Measurements from ENCODE around the gene ANXA7. TPM values are rescaled to one million over a fixed set of nuclear protein-coding genes. Genes with fewer than 3 reads are reported as not detected.

Gene ANXA7
- 100 to 1,000 TPM; 120 to 169 (median 123) TPM for total RNA-seq

GRCh38 chr10:73413528-73414229 lies at the start of gene ANXA7:
Gene ANXA7 (minus strand): TSS chr10:73414058. CDS start chr10:73400856, 13,202 bp downstream.
- peak; percentile 91 to 93 for DNase-seq (ENCODE audit: low spot score in 2 of 2)
- TF ChIP-seq, protein P1, sequence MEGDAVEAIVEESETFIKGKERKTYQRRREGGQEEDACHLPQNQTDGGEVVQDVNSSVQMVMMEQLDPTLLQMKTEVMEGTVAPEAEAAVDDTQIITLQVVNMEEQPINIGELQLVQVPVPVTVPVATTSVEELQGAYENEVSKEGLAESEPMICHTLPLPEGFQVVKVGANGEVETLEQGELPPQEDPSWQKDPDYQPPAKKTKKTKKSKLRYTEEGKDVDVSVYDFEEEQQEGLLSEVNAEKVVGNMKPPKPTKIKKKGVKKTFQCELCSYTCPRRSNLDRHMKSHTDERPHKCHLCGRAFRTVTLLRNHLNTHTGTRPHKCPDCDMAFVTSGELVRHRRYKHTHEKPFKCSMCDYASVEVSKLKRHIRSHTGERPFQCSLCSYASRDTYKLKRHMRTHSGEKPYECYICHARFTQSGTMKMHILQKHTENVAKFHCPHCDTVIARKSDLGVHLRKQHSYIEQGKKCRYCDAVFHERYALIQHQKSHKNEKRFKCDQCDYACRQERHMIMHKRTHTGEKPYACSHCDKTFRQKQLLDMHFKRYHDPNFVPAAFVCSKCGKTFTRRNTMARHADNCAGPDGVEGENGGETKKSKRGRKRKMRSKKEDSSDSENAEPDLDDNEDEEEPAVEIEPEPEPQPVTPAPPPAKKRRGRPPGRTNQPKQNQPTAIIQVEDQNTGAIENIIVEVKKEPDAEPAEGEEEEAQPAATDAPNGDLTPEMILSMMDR (IDR thresholded peaks at IDR 0.05), result peak in 1 of 3 donors; percentile 29
- TF ChIP-seq POLR2A (IDR thresholded peaks at IDR 0.05) (peak; percentile 75), POLR2AphosphoS5 (IDR thresholded peaks at IDR 0.05) (peak; percentile 96 to 97 (median 97))
- no peaks in the 10 kb centered on the region for H3K27me3 ChIP-seq
- no peaks in the 10 kb centered on the region for H3K4me1 ChIP-seq
- no peaks in the 10 kb centered on the region for H3K36me3 ChIP-seq
- peak within 1 kb of the TSS; percentile 98 for H3K27ac ChIP-seq
- H3K9me3 ChIP-seq, result no peaks in the 10 kb centered on the region
- H3K4me3 ChIP-seq, result peak within 1 kb of the TSS; percentile 75 to 91 (median 88)
- intact Hi-C loops (cut with DNase I; ENCODE audit: low total_unique reads), result loop anchor here (10.0 kb wide), 1 partner anchor 1031 kb away; no protein-coding TSS in a partner anchor

- Histone ChIP-seq H3K4me3 (no peak overlapping the region), H3K4me1 (no peaks in the 10 kb centered on the region), H3K9me3 (no peaks in the 10 kb centered on the region), H3K27me3 (no peaks in the 10 kb centered on the region), H3K27ac (no peak overlapping the region), H3K36me3 (peaks cover 2% of the 10 kb centered on the region)
- no peak for DNase-seq (ENCODE audit: low spot score in 2 of 2)
- no peak for TF ChIP-seq POLR2AphosphoS5 (IDR thresholded peaks at IDR 0.05)
- TF ChIP-seq, protein P1 (IDR thresholded peaks at IDR 0.05), result no peak
- TF ChIP-seq POLR2A (IDR thresholded peaks at IDR 0.05), result no peak
- intact Hi-C loops (cut with DNase I; ENCODE audit: low total_unique reads), result no loop called here
These were observed 47.0 kb upstream of the ANXA7 start for GRCh38 chr10:73460897-73461296.

DNA sequence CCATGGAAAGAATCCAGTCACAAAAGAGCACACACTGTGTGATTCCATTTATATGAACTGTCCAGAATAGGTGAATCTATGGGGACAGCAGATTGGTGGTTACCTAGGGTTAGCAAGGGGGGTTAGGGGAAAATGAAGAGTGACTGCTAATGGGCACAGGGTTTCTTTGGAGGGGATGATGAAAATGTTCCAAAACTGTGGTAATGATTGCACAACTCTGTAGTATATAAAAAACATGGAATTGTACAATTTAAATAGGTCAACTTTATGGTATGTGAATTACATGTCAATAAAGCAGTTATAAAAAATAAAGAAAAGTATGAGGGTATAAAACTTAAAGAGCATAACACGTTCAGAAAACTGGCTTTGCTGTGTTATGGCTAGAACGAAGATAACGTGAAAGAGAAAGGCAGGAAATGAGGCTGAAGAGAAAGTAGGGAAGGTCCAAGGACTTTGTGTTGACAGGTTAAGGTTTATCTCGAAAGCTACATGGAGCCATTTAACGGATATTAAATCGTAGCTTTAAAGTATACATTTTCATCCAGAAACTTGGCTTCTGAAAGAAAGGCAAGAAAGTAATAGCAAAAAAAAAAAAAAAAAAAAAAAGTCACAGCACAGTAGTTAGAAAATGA lies 45.9 kb upstream of the ANXA7 start:
- no peaks in the 10 kb centered on the region for H3K4me1 ChIP-seq
- no peaks in the 10 kb centered on the region for H3K36me3 ChIP-seq
- H3K9me3 ChIP-seq, result no peaks in the 10 kb centered on the region
- no peak overlapping the region for H3K27ac ChIP-seq
- no peak for DNase-seq (ENCODE audit: low spot score in 2 of 2)
- no peak overlapping the region for H3K4me3 ChIP-seq
- H3K27me3 ChIP-seq, result no peaks in the 10 kb centered on the region
- TF ChIP-seq POLR2AphosphoS5 (IDR thresholded peaks at IDR 0.05), result no peak
- no peak for TF ChIP-seq POLR2A (IDR thresholded peaks at IDR 0.05)
- TF ChIP-seq, protein P1 (IDR thresholded peaks at IDR 0.05), result no peak
- intact Hi-C loops (cut with DNase I; ENCODE audit: low total_unique reads), result no loop called here

- Histone ChIP-seq H3K4me1 (no peaks in the 10 kb centered on the region), H3K4me3 (no peak overlapping the region), H3K27ac (no peak overlapping the region), H3K27me3 (no peaks in the 10 kb centered on the region), H3K9me3 (no peaks in the 10 kb centered on the region), H3K36me3 (no peaks in the 10 kb centered on the region)
- TF ChIP-seq POLR2AphosphoS5 (IDR thresholded peaks at IDR 0.05), result no peak
- TF ChIP-seq, protein P1 (IDR thresholded peaks at IDR 0.05), result no peak
- TF ChIP-seq POLR2A (IDR thresholded peaks at IDR 0.05), result no peak
- no peak for DNase-seq (ENCODE audit: low spot score in 2 of 2)
- intact Hi-C loops (cut with DNase I; ENCODE audit: low total_unique reads), result no loop called here
These were observed 42.5 kb upstream of the ANXA7 start for GRCh38 chr10:73456187-73456890.

Measured in breast epithelium (tissue), 4 donors.